WTC11 (cell line): ENCODE measurements around the gene SBK1. TPM values are rescaled to one million over a fixed set of nuclear protein-coding genes. Genes with fewer than 3 reads are reported as not detected.
A peak's percentile ranks its signal among the peaks of the same experiment; 100 is the strongest.

Source experiments
- ATAC-seq: fragments of 200-7000 bp; cut with Tn5 transposase; 2 replicates; pipeline ENCODE4 v1.10.0; 2021; ENCODE audit warnings: mild to moderate bottlenecking, moderate library complexity
- CTCF ChIA-PET: fragments of 300-600 bp; sonication (Branson Sonifier 250); formaldehyde crosslinking; loops from one replicate; lab custom pipeline; 2021; ENCODE audit warnings: antibody characterized with exemption; lab: Charles Lee
- POLR2A ChIA-PET: fragments of 350-600 bp; sonication (Branson Sonifier 250); formaldehyde crosslinking; loops from one replicate; lab custom pipeline; 2021; ENCODE audit warnings: antibody characterized with exemption; lab: Charles Lee
- DNase-seq: peaks from one replicate; pipeline ENCODE4 v3.0.0; 2021; ENCODE audit warnings: low spot score
- H3K27ac Mint-ChIP-seq: 2 replicates; pipeline ENCODE4 v1.8.0; 2021; ENCODE audit warnings: mixed read lengths
- H3K27me3 Mint-ChIP-seq: 2 replicates; pipeline ENCODE4 v1.8.0; 2021; ENCODE audit warnings: low read depth, mild to moderate bottlenecking, moderate library complexity, mixed read lengths
- H3K36me3 Mint-ChIP-seq: 2 replicates; pipeline ENCODE4 v1.8.0; 2021; ENCODE audit warnings: mixed read lengths
- H3K4me1 Mint-ChIP-seq: 2 replicates; pipeline ENCODE4 v1.8.0; 2022; ENCODE audit warnings: mixed read lengths
- H3K4me3 Mint-ChIP-seq: 2 replicates; pipeline ENCODE4 v1.8.0; 2021; ENCODE audit warnings: mild to moderate bottlenecking, moderate library complexity, mixed read lengths
- H3K9me3 Mint-ChIP-seq: 2 replicates; pipeline ENCODE4 v1.8.0; 2021; ENCODE audit warnings: mixed read lengths
- ATF1 ChIP-seq: sonication (generic); formaldehyde crosslinking; IDR thresholded peaks from 2 replicates; pipeline ENCODE4 v1.8.1; 2023; ENCODE audit warnings: mild to moderate bottlenecking, moderate library complexity, missing genetic modification reagents
- CREB1 ChIP-seq: sonication (generic); formaldehyde crosslinking; IDR thresholded peaks from 2 replicates; pipeline ENCODE4 v1.8.0; 2023; ENCODE audit warnings: mild to moderate bottlenecking, missing genetic modification reagents
- FOXJ3 ChIP-seq: sonication (generic); formaldehyde crosslinking; IDR thresholded peaks from 2 replicates; pipeline ENCODE4 v1.9.0; 2021; ENCODE audit warnings: missing genetic modification reagents, mild to moderate bottlenecking, borderline replicate concordance
- GTF2I ChIP-seq: fragments of 250-450 bp; sonication (Bioruptor Pico); conservative IDR thresholded peaks from 2 replicates; pipeline ENCODE4 v1.4.0; 2021; ENCODE audit warnings: mild to moderate bottlenecking
- KAT7 ChIP-seq: sonication (generic); formaldehyde crosslinking; IDR thresholded peaks from 2 replicates; pipeline ENCODE4 v1.8.1; 2023; ENCODE audit warnings: missing genetic modification reagents, mild to moderate bottlenecking, borderline replicate concordance
- MXD4 ChIP-seq: fragments of 250-450 bp; sonication (Bioruptor Pico); IDR thresholded peaks from 2 replicates; pipeline ENCODE4 v1.8.0; 2021; ENCODE audit warnings: mild to moderate bottlenecking, moderate library complexity, borderline replicate concordance
- NFATC4 ChIP-seq: fragments of 250-450 bp; sonication (Bioruptor Pico); IDR thresholded peaks from 2 replicates; pipeline ENCODE4 v1.9.0; 2021; ENCODE audit warnings: mild to moderate bottlenecking
- NFE2L1 ChIP-seq: sonication (generic); formaldehyde crosslinking; IDR thresholded peaks from 2 replicates; pipeline ENCODE4 v1.8.1; 2023; ENCODE audit warnings: missing genetic modification reagents
- SOX15 ChIP-seq: fragments of 250-450 bp; sonication (Bioruptor Pico); IDR thresholded peaks from 2 replicates; pipeline ENCODE4 v1.9.0; 2021; ENCODE audit warnings: mild to moderate bottlenecking
- USF1 ChIP-seq: sonication (generic); formaldehyde crosslinking; IDR thresholded peaks from 2 replicates; pipeline ENCODE4 v1.8.0; 2022; ENCODE audit warnings: mild to moderate bottlenecking, missing genetic modification reagents
- ZNF121 ChIP-seq: sonication (generic); formaldehyde crosslinking; IDR thresholded peaks from 2 replicates; pipeline ENCODE4 v1.8.0; 2023; ENCODE audit warnings: missing genetic modification reagents
- ZNF219 ChIP-seq: sonication (generic); formaldehyde crosslinking; IDR thresholded peaks from 2 replicates; pipeline ENCODE4 v1.8.0; 2023; ENCODE audit warnings: missing genetic modification reagents, mild to moderate bottlenecking, borderline replicate concordance
- ZNF232 ChIP-seq: sonication (generic); formaldehyde crosslinking; IDR thresholded peaks from 2 replicates; pipeline ENCODE4 v1.8.0; 2022; ENCODE audit warnings: mild to moderate bottlenecking, missing genetic modification reagents
- ZNF425 ChIP-seq: fragments of 250-450 bp; sonication (Bioruptor Pico); conservative IDR thresholded peaks from 2 replicates; pipeline ENCODE4 v1.9.0; 2021; ENCODE audit warnings: mild to moderate bottlenecking
- total RNA-seq: library from RNA; stranded (reverse); gene quantifications from 3 replicates; pipeline ENCODE4 v1.2.3, GENCODE V29; 2021
- TF ChIP-seq, protein P1 (sequence below): sonication (generic); formaldehyde crosslinking; IDR thresholded peaks from 2 replicates; pipeline ENCODE4 v1.8.1; 2022; ENCODE audit warnings: mild to moderate bottlenecking, moderate library complexity, missing genetic modification reagents
- TF ChIP-seq, protein P2 (sequence below): sonication (generic); formaldehyde crosslinking; IDR thresholded peaks from 2 replicates; pipeline ENCODE4 v1.8.1; 2023; ENCODE audit warnings: mild to moderate bottlenecking, missing genetic modification reagents
- TF ChIP-seq, protein P3 (sequence below): sonication (generic); formaldehyde crosslinking; IDR thresholded peaks from 2 replicates; pipeline ENCODE4 v1.8.0; 2022; ENCODE audit warnings: mild to moderate bottlenecking, missing genetic modification reagents
- TF ChIP-seq, protein P4 (sequence below): sonication (generic); formaldehyde crosslinking; IDR thresholded peaks from 2 replicates; pipeline ENCODE4 v1.8.0; 2022; ENCODE audit warnings: missing genetic modification reagents
- TF ChIP-seq, protein P5 (sequence below): sonication (generic); formaldehyde crosslinking; IDR thresholded peaks from 2 replicates; pipeline ENCODE4 v1.8.0; 2023; ENCODE audit warnings: mild to moderate bottlenecking, missing genetic modification reagents

SBK1 gene
- total RNA-seq, 1 experiment from 2014 or later = 85.7 TPM

DNA sequence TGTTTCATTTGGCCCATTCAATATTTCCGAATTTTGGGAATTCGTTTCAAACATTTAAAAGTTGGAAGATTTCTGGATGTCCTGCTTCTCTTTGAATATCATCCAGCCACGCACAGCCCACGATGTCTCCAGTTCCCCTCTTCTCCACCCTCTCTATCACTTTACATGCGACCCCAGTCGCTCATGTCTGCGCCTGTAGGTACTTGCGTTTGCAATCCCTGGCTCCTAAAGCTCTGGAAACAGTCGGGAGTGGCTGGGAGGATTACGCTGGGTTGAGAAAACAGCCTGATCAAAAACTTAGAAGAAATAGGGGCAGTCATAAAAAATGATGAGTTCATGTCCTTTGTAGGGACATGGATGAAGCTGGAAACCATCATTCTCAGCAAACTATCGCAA is 1.5 kb upstream of the SBK1 start:
- Mint-ChIP-seq H3K27ac (peak overlapping the region; percentile 91), H3K9me3 (no peaks in the 10 kb centered on the region), H3K4me3 (peak overlapping the region; percentile 91), H3K4me1 (peaks cover 38% of the 10 kb centered on the region), H3K27me3 (no peaks in the 10 kb centered on the region), H3K36me3 (peaks cover 16% of the 10 kb centered on the region)
- POLR2A ChIA-PET = interaction anchor here (1.5 kb wide), 1 partner anchor 13 kb away, joined by 5 read pairs; no protein-coding TSS in a partner anchor
- DNase-seq (no peak), ATAC-seq (no peak)
- CTCF ChIA-PET = interaction anchor here (1.6 to 3.4 kb wide), 4 partner anchors 9 to 31 kb away, joined by 5 to 14 read pairs (median 10); no protein-coding TSS in a partner anchor
- TF ChIP-seq USF1 (CRISPR knock-in tag) = no peak
- TF ChIP-seq, protein P1, sequence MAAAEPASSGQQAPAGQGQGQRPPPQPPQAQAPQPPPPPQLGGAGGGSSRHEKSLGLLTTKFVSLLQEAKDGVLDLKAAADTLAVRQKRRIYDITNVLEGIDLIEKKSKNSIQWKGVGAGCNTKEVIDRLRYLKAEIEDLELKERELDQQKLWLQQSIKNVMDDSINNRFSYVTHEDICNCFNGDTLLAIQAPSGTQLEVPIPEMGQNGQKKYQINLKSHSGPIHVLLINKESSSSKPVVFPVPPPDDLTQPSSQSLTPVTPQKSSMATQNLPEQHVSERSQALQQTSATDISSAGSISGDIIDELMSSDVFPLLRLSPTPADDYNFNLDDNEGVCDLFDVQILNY (CRISPR knock-in tag) = no peak
- TF ChIP-seq ZNF425 (CRISPR knock-in tag) = no peak
- TF ChIP-seq SOX15 (CRISPR knock-in tag) = no peak
- TF ChIP-seq ATF1 = no peak
- TF ChIP-seq MXD4 (CRISPR knock-in tag) = no peak
- TF ChIP-seq, protein P2, sequence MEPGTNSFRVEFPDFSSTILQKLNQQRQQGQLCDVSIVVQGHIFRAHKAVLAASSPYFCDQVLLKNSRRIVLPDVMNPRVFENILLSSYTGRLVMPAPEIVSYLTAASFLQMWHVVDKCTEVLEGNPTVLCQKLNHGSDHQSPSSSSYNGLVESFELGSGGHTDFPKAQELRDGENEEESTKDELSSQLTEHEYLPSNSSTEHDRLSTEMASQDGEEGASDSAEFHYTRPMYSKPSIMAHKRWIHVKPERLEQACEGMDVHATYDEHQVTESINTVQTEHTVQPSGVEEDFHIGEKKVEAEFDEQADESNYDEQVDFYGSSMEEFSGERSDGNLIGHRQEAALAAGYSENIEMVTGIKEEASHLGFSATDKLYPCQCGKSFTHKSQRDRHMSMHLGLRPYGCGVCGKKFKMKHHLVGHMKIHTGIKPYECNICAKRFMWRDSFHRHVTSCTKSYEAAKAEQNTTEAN (CRISPR knock-in tag) = no peak
- no peak for TF ChIP-seq GTF2I (CRISPR knock-in tag)
- no peak for TF ChIP-seq NFE2L1 (CRISPR knock-in tag)
- TF ChIP-seq ZNF219 (CRISPR knock-in tag) = no peak
- TF ChIP-seq, protein P3, sequence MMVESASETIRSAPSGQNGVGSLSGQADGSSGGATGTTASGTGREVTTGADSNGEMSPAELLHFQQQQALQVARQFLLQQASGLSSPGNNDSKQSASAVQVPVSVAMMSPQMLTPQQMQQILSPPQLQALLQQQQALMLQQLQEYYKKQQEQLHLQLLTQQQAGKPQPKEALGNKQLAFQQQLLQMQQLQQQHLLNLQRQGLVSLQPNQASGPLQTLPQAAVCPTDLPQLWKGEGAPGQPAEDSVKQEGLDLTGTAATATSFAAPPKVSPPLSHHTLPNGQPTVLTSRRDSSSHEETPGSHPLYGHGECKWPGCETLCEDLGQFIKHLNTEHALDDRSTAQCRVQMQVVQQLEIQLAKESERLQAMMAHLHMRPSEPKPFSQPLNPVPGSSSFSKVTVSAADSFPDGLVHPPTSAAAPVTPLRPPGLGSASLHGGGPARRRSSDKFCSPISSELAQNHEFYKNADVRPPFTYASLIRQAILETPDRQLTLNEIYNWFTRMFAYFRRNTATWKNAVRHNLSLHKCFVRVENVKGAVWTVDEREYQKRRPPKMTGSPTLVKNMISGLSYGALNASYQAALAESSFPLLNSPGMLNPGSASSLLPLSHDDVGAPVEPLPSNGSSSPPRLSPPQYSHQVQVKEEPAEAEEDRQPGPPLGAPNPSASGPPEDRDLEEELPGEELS (CRISPR knock-in tag) = no peak
- TF ChIP-seq, protein P4, sequence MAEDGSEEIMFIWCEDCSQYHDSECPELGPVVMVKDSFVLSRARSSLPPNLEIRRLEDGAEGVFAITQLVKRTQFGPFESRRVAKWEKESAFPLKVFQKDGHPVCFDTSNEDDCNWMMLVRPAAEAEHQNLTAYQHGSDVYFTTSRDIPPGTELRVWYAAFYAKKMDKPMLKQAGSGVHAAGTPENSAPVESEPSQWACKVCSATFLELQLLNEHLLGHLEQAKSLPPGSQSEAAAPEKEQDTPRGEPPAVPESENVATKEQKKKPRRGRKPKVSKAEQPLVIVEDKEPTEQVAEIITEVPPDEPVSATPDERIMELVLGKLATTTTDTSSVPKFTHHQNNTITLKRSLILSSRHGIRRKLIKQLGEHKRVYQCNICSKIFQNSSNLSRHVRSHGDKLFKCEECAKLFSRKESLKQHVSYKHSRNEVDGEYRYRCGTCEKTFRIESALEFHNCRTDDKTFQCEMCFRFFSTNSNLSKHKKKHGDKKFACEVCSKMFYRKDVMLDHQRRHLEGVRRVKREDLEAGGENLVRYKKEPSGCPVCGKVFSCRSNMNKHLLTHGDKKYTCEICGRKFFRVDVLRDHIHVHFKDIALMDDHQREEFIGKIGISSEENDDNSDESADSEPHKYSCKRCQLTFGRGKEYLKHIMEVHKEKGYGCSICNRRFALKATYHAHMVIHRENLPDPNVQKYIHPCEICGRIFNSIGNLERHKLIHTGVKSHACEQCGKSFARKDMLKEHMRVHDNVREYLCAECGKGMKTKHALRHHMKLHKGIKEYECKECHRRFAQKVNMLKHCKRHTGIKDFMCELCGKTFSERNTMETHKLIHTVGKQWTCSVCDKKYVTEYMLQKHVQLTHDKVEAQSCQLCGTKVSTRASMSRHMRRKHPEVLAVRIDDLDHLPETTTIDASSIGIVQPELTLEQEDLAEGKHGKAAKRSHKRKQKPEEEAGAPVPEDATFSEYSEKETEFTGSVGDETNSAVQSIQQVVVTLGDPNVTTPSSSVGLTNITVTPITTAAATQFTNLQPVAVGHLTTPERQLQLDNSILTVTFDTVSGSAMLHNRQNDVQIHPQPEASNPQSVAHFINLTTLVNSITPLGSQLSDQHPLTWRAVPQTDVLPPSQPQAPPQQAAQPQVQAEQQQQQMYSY (CRISPR knock-in tag) = no peak
- TF ChIP-seq CREB1 = no peak
- no peak for TF ChIP-seq NFATC4 (CRISPR knock-in tag)
- TF ChIP-seq FOXJ3 (CRISPR knock-in tag) = no peak
- TF ChIP-seq ZNF121 (CRISPR knock-in tag) = no peak
- TF ChIP-seq ZNF232 (CRISPR knock-in tag) = no peak
- no peak for TF ChIP-seq KAT7 (CRISPR knock-in tag)
- TF ChIP-seq, protein P5, sequence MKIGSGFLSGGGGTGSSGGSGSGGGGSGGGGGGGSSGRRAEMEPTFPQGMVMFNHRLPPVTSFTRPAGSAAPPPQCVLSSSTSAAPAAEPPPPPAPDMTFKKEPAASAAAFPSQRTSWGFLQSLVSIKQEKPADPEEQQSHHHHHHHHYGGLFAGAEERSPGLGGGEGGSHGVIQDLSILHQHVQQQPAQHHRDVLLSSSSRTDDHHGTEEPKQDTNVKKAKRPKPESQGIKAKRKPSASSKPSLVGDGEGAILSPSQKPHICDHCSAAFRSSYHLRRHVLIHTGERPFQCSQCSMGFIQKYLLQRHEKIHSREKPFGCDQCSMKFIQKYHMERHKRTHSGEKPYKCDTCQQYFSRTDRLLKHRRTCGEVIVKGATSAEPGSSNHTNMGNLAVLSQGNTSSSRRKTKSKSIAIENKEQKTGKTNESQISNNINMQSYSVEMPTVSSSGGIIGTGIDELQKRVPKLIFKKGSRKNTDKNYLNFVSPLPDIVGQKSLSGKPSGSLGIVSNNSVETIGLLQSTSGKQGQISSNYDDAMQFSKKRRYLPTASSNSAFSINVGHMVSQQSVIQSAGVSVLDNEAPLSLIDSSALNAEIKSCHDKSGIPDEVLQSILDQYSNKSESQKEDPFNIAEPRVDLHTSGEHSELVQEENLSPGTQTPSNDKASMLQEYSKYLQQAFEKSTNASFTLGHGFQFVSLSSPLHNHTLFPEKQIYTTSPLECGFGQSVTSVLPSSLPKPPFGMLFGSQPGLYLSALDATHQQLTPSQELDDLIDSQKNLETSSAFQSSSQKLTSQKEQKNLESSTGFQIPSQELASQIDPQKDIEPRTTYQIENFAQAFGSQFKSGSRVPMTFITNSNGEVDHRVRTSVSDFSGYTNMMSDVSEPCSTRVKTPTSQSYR (CRISPR knock-in tag) = no peak
